Measurements from ENCODE around the gene LIMCH1.
A peak's percentile ranks its signal among the peaks of the same experiment; 100 is the strongest.
"Not testable (repeated sequence)": the region's sequence is repeated elsewhere in the genome, so short reads cannot be mapped to it uniquely, and the experiment has no call there.

Gene LIMCH1

GRCh38 chr4:41687971-41688370 is 150.0 kb downstream of the LIMCH1 start:
- no peak for DNase-seq

- peak; percentile 33 for DNase-seq
Observed at GRCh38 chr4:41692717-41693345, 154.9 kb downstream of the LIMCH1 start.

GRCh38 chr4:41693629-41694028 is 155.7 kb downstream of the LIMCH1 start:
- peak; percentile 20 for DNase-seq

GRCh38 chr4:41696131-41696530 is 158.2 kb downstream of the LIMCH1 start:
- no peak for DNase-seq

GRCh38 chr4:41696763-41697162 is 158.8 kb downstream of the LIMCH1 start:
- DNase-seq, result no peak

GRCh38 chr4:41701983-41702382 is 164.0 kb downstream of the LIMCH1 start:
- DNase-seq, result no peak

GRCh38 chr4:41702770-41703169 is 164.8 kb downstream of the LIMCH1 start:
- no peak for DNase-seq

GRCh38 chr4:41703785-41704184 is 165.8 kb downstream of the LIMCH1 start:
- DNase-seq, result no peak

GRCh38 chr4:41709844-41710481 is 172.0 kb downstream of the LIMCH1 start:
- DNase-seq, result no peak

GRCh38 chr4:41711654-41712053 is 173.7 kb downstream of the LIMCH1 start:
- not testable (repeated sequence) for DNase-seq

- no peak for DNase-seq
Observed at GRCh38 chr4:41712425-41712824, 174.5 kb downstream of the LIMCH1 start.

GRCh38 chr4:41713768-41714167 is 175.8 kb downstream of the LIMCH1 start:
- no peak for DNase-seq

- no peak for DNase-seq
Observed at GRCh38 chr4:41714364-41715000, 176.5 kb downstream of the LIMCH1 start.

GRCh38 chr4:41715155-41715554 is 177.2 kb downstream of the LIMCH1 start:
- no peak for DNase-seq

- DNase-seq, result no peak
Observed at GRCh38 chr4:41718907-41719306, 180.9 kb downstream of the LIMCH1 start.

- DNase-seq, result no peak
Observed at GRCh38 chr4:41719417-41719816, 181.5 kb downstream of the LIMCH1 start.

GRCh38 chr4:41722181-41722580 is 184.2 kb downstream of the LIMCH1 start:
- DNase-seq, result no peak

- no peak for DNase-seq
Observed at GRCh38 chr4:41723286-41723685, 185.3 kb downstream of the LIMCH1 start.

GRCh38 chr4:41725254-41725653 is 187.3 kb downstream of the LIMCH1 start:
- DNase-seq, result no peak

GRCh38 chr4:41727861-41728572 is 190.1 kb downstream of the LIMCH1 start:
- no peak for DNase-seq

GRCh38 chr4:41728573-41728913 is 190.6 kb downstream of the LIMCH1 start:
- no peak for DNase-seq

- no peak for DNase-seq
Observed at GRCh38 chr4:41731569-41732126, 193.7 kb downstream of the LIMCH1 start.

GRCh38 chr4:41734371-41734770 is 196.4 kb downstream of the LIMCH1 start:
- DNase-seq, result no peak

GRCh38 chr4:41737491-41737890 is 199.5 kb downstream of the LIMCH1 start:
- not testable (repeated sequence) for DNase-seq

Measured in hematopoietic multipotent progenitor cell treated with erythropoietin and hydrocortisone succinate and interleukin-3 and kit ligand, for 8 days (in vitro differentiated cells).